H1 (cell line): Measurements from ENCODE around the gene CEP85L. TPM values are rescaled to one million over a fixed set of nuclear protein-coding genes. Genes with fewer than 3 reads are reported as not detected.

Source experiments
- CTCF ChIA-PET: fragments of 300-600 bp; sonication (Branson Sonifier 250); formaldehyde crosslinking; loops from one replicate; lab custom pipeline; 2021; ENCODE audit not compliant: partially characterized antibody; lab: Charles Lee
- POLR2A ChIA-PET: fragments of 300-600 bp; sonication (Branson Sonifier 250); formaldehyde crosslinking; loops from one replicate; lab custom pipeline; 2021; ENCODE audit warnings: inconsistent platforms; ENCODE audit not compliant: partially characterized antibody; lab: Charles Lee
- DNase-seq, 2 experiments: peaks; one replicate each; pipeline versions ENCODE4 v3.0.0 to v3.0.0-alpha.2; 2010 to 2022; ENCODE audit warnings: low spot score in 2 of 2, low read depth in 1 of 2, mixed read lengths in 1 of 2
- FAIRE-seq: peaks from 2 replicates; lab custom pipeline; 2011; peaks lifted over from hg19 to GRCh38; lab: Jason Lieb, UNC
- H2AFZ ChIP-seq: 2 replicates; pipeline ENCODE4 v1.8.1; 2012; ENCODE audit warnings: low read length, inconsistent platforms
- H2AK5ac ChIP-seq: 2 replicates; pipeline ENCODE4 v1.6.1; 2013; ENCODE audit warnings: low read depth, low read length
- H2BK120ac ChIP-seq: replicated peaks from 2 replicates; pipeline ENCODE3; 2013; ENCODE audit warnings: low read depth, low read length, inconsistent platforms
- H2BK12ac ChIP-seq: 2 replicates; pipeline ENCODE4 v1.6.1; 2013; ENCODE audit warnings: low read depth, low read length
- H2BK15ac ChIP-seq: 2 replicates; pipeline ENCODE4 v1.6.1; 2013; ENCODE audit warnings: low read length
- H2BK20ac ChIP-seq: 2 replicates; pipeline ENCODE4 v1.6.1; 2013; ENCODE audit warnings: low read length
- H2BK5ac ChIP-seq: 2 replicates; pipeline ENCODE4 v1.6.1; 2013; ENCODE audit warnings: low read depth, low read length
- H3K14ac ChIP-seq: 2 replicates; pipeline ENCODE4 v1.6.1; 2013; ENCODE audit warnings: inconsistent platforms; ENCODE audit not compliant: insufficient read length
- H3K18ac ChIP-seq: 2 replicates; pipeline ENCODE4 v1.6.1; 2013; ENCODE audit warnings: low read length; ENCODE audit errors: extremely low read depth
- H3K23ac ChIP-seq: 2 replicates; pipeline ENCODE4 v1.6.1; 2013; ENCODE audit warnings: inconsistent platforms; ENCODE audit not compliant: insufficient read length
- H3K23me2 ChIP-seq: 2 replicates; pipeline ENCODE4 v1.6.1; 2013; ENCODE audit warnings: low read depth, low read length
- H3K27ac ChIP-seq: 2 replicates; pipeline ENCODE4 v1.6.1; 2011; ENCODE audit warnings: low read depth, low read length, inconsistent platforms
- H3K27me3 ChIP-seq, 4 experiments: replicated peaks in 1 of 4; 1 replicate in 1 of 4; 2 replicates in 3 of 4; pipeline versions ENCODE4 v1.6.1 to v1.8.1; 2011 to 2013; ENCODE audit warnings: low read length in 3 of 4, mild to moderate bottlenecking in 3 of 4, inconsistent platforms in 2 of 4, mixed read lengths in 2 of 4, moderate library complexity in 1 of 4; ENCODE audit not compliant: control insufficient read depth in 3 of 4, insufficient read depth in 3 of 4; ENCODE audit errors: extremely low read depth in 1 of 4
- H3K36me3 ChIP-seq, 4 experiments: 2 replicates each; pipeline versions ENCODE4 v1.6.1 to v1.8.1; 2011 to 2013; ENCODE audit warnings: mild to moderate bottlenecking in 4 of 4, low read length in 3 of 4, moderate library complexity in 2 of 4, control low read depth in 1 of 4, inconsistent platforms in 1 of 4; ENCODE audit not compliant: insufficient read depth in 4 of 4, control insufficient read depth in 2 of 4
- H3K4ac ChIP-seq: replicated peaks from 2 replicates; pipeline ENCODE3; 2013; ENCODE audit warnings: low read length, low read depth, mixed read lengths, inconsistent platforms; ENCODE audit not compliant: insufficient read length
- H3K4me1 ChIP-seq, 4 experiments: replicated peaks in 1 of 4; 1 replicate in 1 of 4; 2 replicates in 3 of 4; pipeline versions ENCODE4 v1.6.1 to v1.8.1; 2011 to 2013; ENCODE audit warnings: low read length in 3 of 4, inconsistent platforms in 2 of 4, mixed read lengths in 1 of 4; ENCODE audit not compliant: insufficient read depth in 4 of 4, control insufficient read depth in 3 of 4
- H3K4me2 ChIP-seq, 2 experiments: 2 replicates each; pipeline versions ENCODE4 v1.6.1 to v1.8.1; 2011 to 2013; ENCODE audit warnings: low read depth in 2 of 2, low read length in 2 of 2, control low read depth in 1 of 2, inconsistent platforms in 1 of 2, mild to moderate bottlenecking in 1 of 2; ENCODE audit not compliant: insufficient read depth in 1 of 2
- H3K4me3 ChIP-seq, 4 experiments: fragments of 200-600, 300-600 bp in 1 of 4; sonication (generic), shearing (Covaris generic), sonication (Bioruptor Twin) in 1 of 4; 2 replicates each; pipeline versions ENCODE4 v1.5.1 to v1.8.1; 2011 to 2016; ENCODE audit warnings: low read length in 4 of 4, low read depth in 3 of 4, control low read depth in 2 of 4, inconsistent platforms in 2 of 4, mild to moderate bottlenecking in 2 of 4, mixed read lengths in 1 of 4, moderate library complexity in 1 of 4; ENCODE audit not compliant: insufficient read depth in 2 of 4; ENCODE audit errors: extremely low read depth in 1 of 4
- H3K56ac ChIP-seq: replicated peaks from 2 replicates; pipeline ENCODE3; 2013; ENCODE audit warnings: low read depth, mild to moderate bottlenecking, mixed read lengths, low read length, inconsistent platforms; ENCODE audit not compliant: insufficient read length
- H3K79me1 ChIP-seq: 2 replicates; pipeline ENCODE4 v1.6.1; 2013; ENCODE audit warnings: low read depth, low read length, control low read depth
- H3K79me2 ChIP-seq, 2 experiments: 2 replicates each; pipeline versions ENCODE4 v1.6.1 to v1.8.1; 2012 to 2013; ENCODE audit warnings: low read length in 2 of 2, mild to moderate bottlenecking in 2 of 2, inconsistent platforms in 1 of 2; ENCODE audit not compliant: insufficient read depth in 2 of 2, control insufficient read depth in 1 of 2
- H3K9ac ChIP-seq, 4 experiments: replicated peaks in 1 of 4; 1 replicate in 1 of 4; 2 replicates in 3 of 4; pipeline versions ENCODE4 v1.6.1 to v1.8.1; 2011 to 2013; ENCODE audit warnings: low read depth in 3 of 4, low read length in 3 of 4, control low read depth in 2 of 4, mild to moderate bottlenecking in 2 of 4, moderate library complexity in 2 of 4, inconsistent platforms in 1 of 4; ENCODE audit errors: extremely low read depth in 1 of 4
- H3K9me3 ChIP-seq, 2 experiments: 2 replicates each; pipeline versions ENCODE4 v1.6.1 to v1.8.1; 2012 to 2013; ENCODE audit warnings: mild to moderate bottlenecking in 2 of 2, moderate library complexity in 2 of 2, control low read depth in 1 of 2, inconsistent platforms in 1 of 2, low read depth in 1 of 2, low read length in 1 of 2, mixed read lengths in 1 of 2; ENCODE audit not compliant: insufficient read depth in 2 of 2
- H4K20me1 ChIP-seq, 2 experiments: replicated peaks in 1 of 2; 2 replicates each; pipeline versions ENCODE3 to v1.8.1; 2011 to 2013; ENCODE audit warnings: inconsistent platforms in 2 of 2, low read length in 2 of 2, mild to moderate bottlenecking in 1 of 2; ENCODE audit not compliant: insufficient read depth in 2 of 2, control insufficient read depth in 1 of 2
- H4K5ac ChIP-seq: 2 replicates; pipeline ENCODE4 v1.6.1; 2013; ENCODE audit warnings: low read length, low read depth, mixed read lengths, inconsistent platforms; ENCODE audit not compliant: insufficient read length
- H4K8ac ChIP-seq: 2 replicates; pipeline ENCODE4 v1.8.0; 2013; ENCODE audit warnings: mild to moderate bottlenecking, moderate library complexity, low read length, inconsistent platforms; ENCODE audit not compliant: insufficient read depth; ENCODE audit errors: extremely low read depth
- H4K91ac ChIP-seq: replicated peaks from 2 replicates; pipeline ENCODE3; 2013; ENCODE audit warnings: low read length, mixed read lengths, inconsistent platforms; ENCODE audit not compliant: insufficient read length
- BCL11A ChIP-seq, 2 experiments: IDR thresholded peaks; one replicate each; pipeline ENCODE4 v1.6.1; 2011; ENCODE audit warnings: low read depth in 2 of 2, low read length in 2 of 2, mild to moderate bottlenecking in 2 of 2
- CREB1 ChIP-seq: IDR thresholded peaks from 2 replicates; pipeline ENCODE4 v1.6.1; 2012; ENCODE audit warnings: inconsistent platforms
- E2F6 ChIP-seq: IDR thresholded peaks from 2 replicates; pipeline ENCODE4 v1.6.1; 2012; ENCODE audit warnings: inconsistent platforms
- EP300 ChIP-seq, 2 experiments: IDR thresholded peaks; 1 replicate in 1 of 2; 2 replicates in 1 of 2; pipeline ENCODE4 v1.6.1; 2011 to 2012; ENCODE audit warnings: low read depth in 2 of 2, low read length in 2 of 2, mild to moderate bottlenecking in 2 of 2, borderline replicate concordance in 1 of 2, inconsistent platforms in 1 of 2, moderate library complexity in 1 of 2
- EZH2 ChIP-seq: fragments of 200-600 bp; sonication (generic); IDR thresholded peaks from 2 replicates; pipeline ENCODE4 v1.7.1; 2012; ENCODE audit warnings: low read depth, mild to moderate bottlenecking, moderate library complexity, low read length, inconsistent platforms; ENCODE audit not compliant: severe bottlenecking
- KDM1A ChIP-seq: fragments of 200-600, 300-600 bp; sonication (generic); IDR thresholded peaks from 2 replicates; pipeline ENCODE4 v1.7.1; 2016; ENCODE audit warnings: mild to moderate bottlenecking, low read length, borderline replicate concordance
- KDM4A ChIP-seq: IDR thresholded peaks from one replicate; pipeline ENCODE4 v1.7.1; 2012; ENCODE audit warnings: low read depth, mild to moderate bottlenecking, moderate library complexity, low read length, inconsistent platforms; ENCODE audit not compliant: severe bottlenecking
- KDM5A ChIP-seq: fragments of 200-600 bp; IDR thresholded peaks from 2 replicates; pipeline ENCODE4 v1.7.1; 2012; ENCODE audit warnings: mild to moderate bottlenecking, low read length, inconsistent platforms, mixed read lengths
- MAX ChIP-seq: IDR thresholded peaks from 2 replicates; pipeline ENCODE4 v1.6.1; 2012; ENCODE audit warnings: inconsistent platforms
- POLR2AphosphoS5 ChIP-seq: IDR thresholded peaks from 2 replicates; pipeline ENCODE4 v1.6.1; 2011; ENCODE audit warnings: low read depth, low read length
- SP4 ChIP-seq: IDR thresholded peaks from 2 replicates; pipeline ENCODE4 v1.6.1; 2012; ENCODE audit warnings: low read length, inconsistent platforms
- TAF1 ChIP-seq: IDR thresholded peaks from 2 replicates; pipeline ENCODE4 v1.6.1; 2011; ENCODE audit warnings: mild to moderate bottlenecking, low read depth, low read length
- TBP ChIP-seq: IDR thresholded peaks from 2 replicates; pipeline ENCODE4 v1.6.1; 2011; ENCODE audit warnings: low read depth, low read length, improper control_type of control experiment
- YY1 ChIP-seq: IDR thresholded peaks from 2 replicates; pipeline ENCODE4 v1.6.1; 2011; ENCODE audit warnings: low read depth, mild to moderate bottlenecking, low read length
- WGBS, 2 experiments: shearing (Covaris generic) in 1 of 2; methylation state at CpG; one replicate each; pipeline versions ENCODE4 v1.1.6 to v1.1.7; 2013 to 2015; ENCODE audit warnings: low lambda C conversion rate in 2 of 2, mixed read lengths in 2 of 2, inconsistent platforms in 1 of 2, low coverage in 1 of 2, missing lambda C conversion rate in 1 of 2; ENCODE audit not compliant: insufficient replicate concordance in 2 of 2, insufficient coverage in 1 of 2, insufficient read length in 1 of 2; ENCODE audit errors: extremely low coverage in 1 of 2, missing lambda C conversion rate in 1 of 2; 5-methylcytosine and 5-hydroxymethylcytosine counted together
- polyA plus RNA-seq, 7 experiments: library from polyadenylated mRNA; depleted of rRNA in 3 of 7; stranded (reverse) in 5 of 7; unstranded in 2 of 7; fragments of >200 nt in 5 of 7; fragments of 200-250 nt in 2 of 7; gene quantifications; 1 replicate in 5 of 7; 2 replicates in 1 of 7; 4 replicates in 1 of 7; pipeline versions ENCODE4 v1.2.1 to v1.2.3, GENCODE V29; 2011 to 2013; ENCODE audit warnings: missing spikeins in 2 of 7, mixed read lengths in 2 of 7
- total RNA-seq: library from RNA; stranded (reverse); fragmentation: NEBNext Ultra II Directional; extraction: Animal tissue kit (Norgen Biotek cat#: 25700); gene quantifications from 2 replicates; pipeline ENCODE4 v1.2.1, GENCODE V29; 2021

The CEP85L gene
- total and polyA plus RNA-seq, 2 of the 8 experiments (the other 6 are each of a cell fraction or from before 2014, with no cell fraction given) = 3.2 to 27.6 TPM

- FAIRE-seq = no peak
- Histone ChIP-seq H3K18ac (no peak overlapping the region), H3K27me3 (no peaks in the 10 kb centered on the region), H3K9ac (no peak overlapping the region), H4K5ac (no peak overlapping the region), H3K79me2 (peaks cover 0 to 18% of the 10 kb centered on the region in 2 experiments; a peak in 2 of 4 replicates), H3K4me3 (no peak overlapping the region), H4K20me1 (peaks cover 0 to 2% of the 10 kb centered on the region in 2 experiments), H2BK120ac (no peak overlapping the region), H3K36me3 (no peaks in the 10 kb centered on the region), H3K4me1 (no peaks in the 10 kb centered on the region; a peak in 1 of 7 replicates), H2BK15ac (no peak overlapping the region), H3K27ac (no peak overlapping the region), H2BK5ac (no peak overlapping the region), H3K14ac (no peak overlapping the region), H2BK12ac (no peak overlapping the region), H4K91ac (no peak overlapping the region), H2AFZ (no peak overlapping the region), H3K23me2 (no peaks in the 10 kb centered on the region), H2AK5ac (no peak overlapping the region), H3K23ac (no peak overlapping the region), H4K8ac (no peak overlapping the region), H3K79me1 (no peaks in the 10 kb centered on the region), H3K56ac (no peak overlapping the region), H3K9me3 (no peaks in the 10 kb centered on the region), H3K4ac (no peak overlapping the region), H2BK20ac (no peak overlapping the region), H3K4me2 (no peak overlapping the region)
- WGBS, 2 experiments = 88% methylated on average over 1 of the region's 1 CpG; no CpG with 5 or more reads in 1 of the 2 experiments
- ChIA-PET CTCF (interaction anchor here (1.5 to 3.3 kb wide), 2 partner anchors 10 to 270 kb away, joined by 5 to 12 read pairs; no protein-coding TSS in a partner anchor), POLR2A (no interaction called here)
- DNase-seq = no peak
- TF ChIP-seq MAX (no peak), EP300 (IDR thresholded peaks at IDR 0.05; ENCODE audit: borderline replicate concordance in 1 of 2, low read depth in 2 of 2, low read length in 2 of 2) (no peak), EZH2 (no peak), KDM1A (no peak), YY1 (no peak), TAF1 (no peak), KDM5A (no peak), E2F6 (no peak), KDM4A (no peak), SP4 (no peak), BCL11A (IDR thresholded peaks at IDR 0.05; ENCODE audit: low read depth in 2 of 2, low read length in 2 of 2) (no peak), TBP (no peak), CREB1 (no peak), POLR2AphosphoS5 (no peak)
Measured at GRCh38 chr6:118554698-118555097, 96.7 kb downstream of the CEP85L start.
